B cell (primary cell): ENCODE data around the gene C12orf54.

Experiments used
- EZH2 ChIP-seq: IDR thresholded peaks from 2 replicates; pipeline ENCODE4 v1.6.1; 2012; ENCODE audit warnings: borderline replicate concordance, low read depth, mild to moderate bottlenecking, moderate library complexity, low read length; ENCODE audit not compliant: insufficient read depth, poor library complexity, severe bottlenecking
- TF ChIP-seq, protein P1 (sequence below): fragments of 200-600 bp; IDR thresholded peaks from one replicate; pipeline ENCODE4 v1.8.0; 2022; ENCODE audit warnings: antibody characterized with exemption, mild to moderate bottlenecking

DNA sequence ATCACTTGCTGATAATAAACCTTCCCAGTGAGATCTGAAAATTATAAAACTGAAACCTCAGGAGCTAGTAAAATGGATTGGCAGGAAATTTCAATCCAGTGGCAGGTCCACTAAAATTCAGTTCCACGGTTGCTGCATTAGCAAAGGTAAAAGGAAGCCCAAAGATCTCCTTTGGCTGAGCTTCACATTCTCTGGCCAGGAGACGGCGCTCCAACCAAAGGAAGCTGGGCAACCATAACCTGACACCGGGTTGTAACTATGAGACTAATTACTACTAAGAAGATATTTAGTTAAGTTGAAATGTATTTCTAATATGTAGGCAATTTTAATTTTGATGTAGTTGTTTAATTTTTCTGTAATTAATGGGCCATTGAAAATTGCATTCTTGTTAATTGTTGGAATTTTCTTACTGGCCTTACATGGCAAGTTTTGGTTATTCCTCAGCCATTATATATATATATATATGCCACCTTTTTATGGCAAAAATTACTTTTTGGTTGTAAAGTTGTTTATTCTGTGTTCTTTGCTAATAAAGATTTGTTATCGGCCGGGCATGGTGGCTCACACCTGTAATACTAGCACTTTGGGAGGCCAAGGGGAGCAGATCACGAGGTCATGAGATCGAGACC, 60.1 kb downstream of the C12orf54 start:
- TF ChIP-seq, protein P1, sequence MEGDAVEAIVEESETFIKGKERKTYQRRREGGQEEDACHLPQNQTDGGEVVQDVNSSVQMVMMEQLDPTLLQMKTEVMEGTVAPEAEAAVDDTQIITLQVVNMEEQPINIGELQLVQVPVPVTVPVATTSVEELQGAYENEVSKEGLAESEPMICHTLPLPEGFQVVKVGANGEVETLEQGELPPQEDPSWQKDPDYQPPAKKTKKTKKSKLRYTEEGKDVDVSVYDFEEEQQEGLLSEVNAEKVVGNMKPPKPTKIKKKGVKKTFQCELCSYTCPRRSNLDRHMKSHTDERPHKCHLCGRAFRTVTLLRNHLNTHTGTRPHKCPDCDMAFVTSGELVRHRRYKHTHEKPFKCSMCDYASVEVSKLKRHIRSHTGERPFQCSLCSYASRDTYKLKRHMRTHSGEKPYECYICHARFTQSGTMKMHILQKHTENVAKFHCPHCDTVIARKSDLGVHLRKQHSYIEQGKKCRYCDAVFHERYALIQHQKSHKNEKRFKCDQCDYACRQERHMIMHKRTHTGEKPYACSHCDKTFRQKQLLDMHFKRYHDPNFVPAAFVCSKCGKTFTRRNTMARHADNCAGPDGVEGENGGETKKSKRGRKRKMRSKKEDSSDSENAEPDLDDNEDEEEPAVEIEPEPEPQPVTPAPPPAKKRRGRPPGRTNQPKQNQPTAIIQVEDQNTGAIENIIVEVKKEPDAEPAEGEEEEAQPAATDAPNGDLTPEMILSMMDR = no peak
- TF ChIP-seq EZH2 = no peak
